ENCODE data around the gene TOR3A.
"Not testable (repeated sequence)": the region's sequence is repeated elsewhere in the genome, so short reads cannot be mapped to it uniquely, and the experiment has no call there.

TOR3A gene

DNA sequence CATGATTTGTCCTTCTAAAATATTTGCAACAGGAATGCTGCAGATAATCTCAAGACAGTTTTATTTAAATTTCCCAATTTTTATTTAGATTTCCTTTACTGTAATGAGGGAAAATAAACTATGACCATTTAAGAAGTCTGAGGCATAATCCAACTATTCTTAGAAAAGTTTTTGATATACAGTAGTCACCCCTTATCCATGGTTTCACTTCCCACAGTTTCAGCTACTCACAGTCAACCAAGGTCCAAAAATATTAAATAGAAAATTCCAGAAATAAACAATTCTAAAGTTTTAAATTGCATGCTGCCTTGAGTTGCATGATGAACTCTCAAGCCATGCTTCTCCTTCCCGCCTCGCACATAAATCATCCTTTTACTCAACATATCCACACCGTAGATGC is 33.3 kb downstream of the TOR3A start:
- no peak for DNase-seq

DNA sequence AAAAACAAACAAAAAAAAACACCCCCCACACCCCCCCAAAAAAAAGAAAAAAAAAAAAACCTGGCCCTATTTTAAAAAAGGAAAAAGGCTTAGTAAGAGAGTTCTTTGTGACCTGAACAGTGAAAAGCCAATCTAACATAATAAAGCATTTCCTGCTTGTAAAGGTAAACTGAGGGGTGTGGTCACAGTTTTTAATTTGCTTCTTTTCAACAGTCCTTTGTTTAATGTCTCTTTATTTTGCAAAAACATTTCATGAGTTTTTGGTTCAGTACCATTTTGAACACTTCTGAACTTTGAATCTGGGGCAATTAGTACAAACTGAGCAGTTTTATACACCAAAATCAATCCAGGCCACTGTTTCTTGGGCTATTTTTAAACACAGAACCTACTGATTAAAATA is 37.6 kb downstream of the TOR3A start:
- no peak for DNase-seq

DNA sequence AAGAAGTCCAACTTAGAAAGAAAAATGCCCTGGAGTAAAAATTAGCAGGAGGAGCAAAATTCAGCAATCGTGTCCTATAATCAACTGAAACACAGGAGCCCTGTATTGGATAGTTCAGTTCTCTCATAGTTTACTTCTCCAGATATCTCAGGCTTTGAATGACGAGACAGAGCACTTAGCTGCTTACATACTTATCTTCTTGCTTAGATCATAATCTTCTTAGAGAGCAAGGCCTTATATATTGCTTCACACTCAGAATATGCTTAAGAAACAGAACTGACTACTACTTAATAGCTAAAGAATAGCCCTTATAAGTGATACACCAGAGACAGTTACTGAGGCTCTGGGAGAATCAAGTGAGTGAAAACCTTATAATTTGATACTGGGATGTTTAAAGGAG is 38.9 kb downstream of the TOR3A start:
- no peak for DNase-seq

DNA sequence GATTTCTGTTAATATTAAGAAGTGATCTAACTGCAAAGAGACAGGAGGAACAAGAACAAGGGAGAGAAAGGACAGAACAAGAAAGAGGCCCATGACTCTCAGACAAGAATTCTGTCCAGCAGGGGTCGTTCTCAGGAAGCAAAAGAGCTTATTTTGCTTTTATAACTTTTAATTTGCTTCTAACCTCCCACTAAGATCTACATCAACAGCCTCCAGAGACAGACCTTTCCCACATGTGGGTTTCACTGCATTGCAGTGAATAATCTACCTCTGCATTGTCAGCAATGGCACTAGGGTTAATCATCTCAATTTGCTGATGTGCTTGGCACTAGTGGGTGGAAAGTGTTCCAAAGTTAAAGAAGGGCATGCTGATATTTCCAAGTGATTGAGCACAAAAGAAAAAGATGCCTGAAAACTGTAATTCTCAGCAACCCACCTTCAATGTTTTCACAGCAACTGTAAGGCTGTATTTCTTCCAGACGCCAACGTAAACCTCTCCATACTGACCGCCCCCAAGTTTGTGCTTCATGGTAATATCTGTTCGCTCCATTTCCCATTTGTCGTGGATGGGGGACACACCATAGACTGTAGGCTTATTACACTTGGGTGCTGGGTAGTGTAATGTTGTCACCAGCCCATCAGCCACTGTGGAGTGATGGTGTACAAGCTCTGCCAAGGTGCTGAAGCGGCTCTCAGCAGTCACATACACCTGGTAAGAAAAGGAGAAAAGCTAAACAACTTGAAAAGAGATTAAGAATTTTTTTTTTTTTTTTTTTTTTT is 39.5 kb downstream of the TOR3A start:
- DNase-seq, result peak; percentile 52

DNA sequence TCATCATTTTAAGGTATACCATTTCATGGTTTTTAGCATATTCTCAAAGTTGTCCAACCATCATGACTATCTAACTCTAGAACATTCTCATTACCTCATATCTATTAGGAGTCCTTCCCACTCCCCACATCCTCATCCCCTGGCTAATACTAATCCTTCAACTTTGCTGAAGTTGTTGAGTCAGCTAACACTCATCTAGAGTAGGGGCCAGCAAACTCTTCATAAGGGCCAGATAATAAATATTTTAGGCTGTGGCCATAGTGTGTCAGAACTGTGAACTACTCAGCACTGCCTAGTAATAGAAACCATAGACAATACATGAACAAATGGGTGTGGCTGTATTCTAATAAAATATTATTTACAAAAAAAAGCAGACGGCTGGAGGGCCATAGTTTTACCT is 43.0 kb downstream of the TOR3A start:
- no peak for DNase-seq

DNA sequence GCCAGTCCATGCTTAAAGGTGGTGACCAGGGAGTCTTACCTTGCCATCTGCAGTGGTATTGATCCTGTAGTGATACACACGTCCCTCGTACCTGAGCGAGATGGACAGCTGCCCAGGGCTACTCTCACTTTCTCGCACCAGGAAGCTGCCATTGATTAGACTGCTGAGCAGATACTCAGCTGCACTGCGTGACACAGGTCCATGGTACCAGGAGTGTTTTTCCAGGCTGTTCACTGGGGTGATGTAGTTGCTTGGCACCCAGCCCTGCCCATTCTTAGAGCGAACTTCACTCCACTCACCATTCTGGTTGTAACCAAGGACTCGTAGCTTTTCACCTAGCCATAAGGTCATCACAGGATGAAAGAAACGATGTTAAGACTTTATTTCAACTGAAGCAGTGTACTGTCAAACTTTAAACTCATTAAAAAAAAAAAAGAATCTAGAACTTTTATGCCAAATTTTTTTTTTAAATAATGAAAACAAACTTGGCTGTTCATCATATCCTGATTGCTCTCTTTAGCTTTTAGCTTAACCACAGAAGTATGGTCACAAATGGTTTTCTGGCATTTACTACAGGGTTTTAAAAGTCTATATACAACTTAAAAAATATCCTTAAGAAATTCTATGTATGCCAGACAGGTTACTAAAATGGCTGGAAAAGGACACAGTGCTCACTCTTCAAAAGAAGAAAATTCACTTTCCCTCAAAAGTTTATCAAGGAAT is 44.6 kb downstream of the TOR3A start:
- no peak for DNase-seq

DNA sequence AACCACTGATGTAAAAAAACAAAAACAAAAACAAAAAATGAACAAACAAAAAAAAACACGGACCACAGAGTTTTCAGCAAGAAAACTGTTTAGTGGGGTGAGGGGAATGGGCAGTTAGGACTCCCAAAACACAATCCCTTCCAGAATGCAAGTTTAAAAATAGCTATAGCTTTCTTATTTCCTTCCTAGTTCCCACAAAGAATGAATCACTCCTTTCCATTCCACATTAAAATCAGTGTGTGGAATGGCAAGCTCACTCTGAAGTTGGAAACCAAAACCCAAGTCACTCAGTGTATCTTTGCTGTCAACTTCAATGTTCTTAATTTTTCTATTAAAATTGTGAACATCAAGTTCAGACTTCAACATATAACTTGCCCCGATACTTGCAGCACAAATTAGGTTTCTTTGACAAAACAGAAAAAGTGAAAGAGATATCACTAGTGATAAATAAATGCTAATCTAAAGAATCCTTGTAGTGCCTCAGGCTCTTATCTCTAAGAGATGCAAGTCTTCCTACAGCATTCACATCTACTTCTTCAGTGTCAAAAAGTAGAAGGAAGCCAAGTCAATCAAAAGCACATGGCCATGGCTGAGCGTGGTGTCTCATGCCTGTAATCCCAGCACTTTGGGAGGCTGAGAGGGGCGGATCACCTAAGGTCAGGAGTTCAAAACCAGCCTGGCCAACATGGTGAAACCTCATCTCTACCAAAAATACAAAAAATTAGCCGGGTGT is 45.5 kb downstream of the TOR3A start:
- DNase-seq, result no peak

DNA sequence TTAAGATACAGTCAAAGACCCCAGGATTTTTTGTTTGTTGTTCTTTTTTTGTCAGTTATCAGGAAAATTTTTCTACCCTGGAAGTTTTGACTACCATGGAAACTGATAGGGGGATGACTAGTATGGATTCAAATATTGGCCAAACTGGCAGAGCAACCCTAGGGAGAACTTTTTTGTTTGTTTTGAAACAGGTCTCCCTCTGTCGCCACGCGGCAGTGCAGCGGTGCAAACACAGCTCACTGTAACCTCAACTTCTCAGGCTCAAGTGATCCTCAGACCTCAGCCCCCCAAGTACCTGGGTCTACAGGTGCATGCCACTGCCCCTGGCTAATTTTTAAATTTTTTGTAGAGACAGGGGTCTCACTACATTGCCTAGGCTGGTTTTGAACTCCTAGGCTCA is 46.6 kb downstream of the TOR3A start:
- DNase-seq, result no peak

DNA sequence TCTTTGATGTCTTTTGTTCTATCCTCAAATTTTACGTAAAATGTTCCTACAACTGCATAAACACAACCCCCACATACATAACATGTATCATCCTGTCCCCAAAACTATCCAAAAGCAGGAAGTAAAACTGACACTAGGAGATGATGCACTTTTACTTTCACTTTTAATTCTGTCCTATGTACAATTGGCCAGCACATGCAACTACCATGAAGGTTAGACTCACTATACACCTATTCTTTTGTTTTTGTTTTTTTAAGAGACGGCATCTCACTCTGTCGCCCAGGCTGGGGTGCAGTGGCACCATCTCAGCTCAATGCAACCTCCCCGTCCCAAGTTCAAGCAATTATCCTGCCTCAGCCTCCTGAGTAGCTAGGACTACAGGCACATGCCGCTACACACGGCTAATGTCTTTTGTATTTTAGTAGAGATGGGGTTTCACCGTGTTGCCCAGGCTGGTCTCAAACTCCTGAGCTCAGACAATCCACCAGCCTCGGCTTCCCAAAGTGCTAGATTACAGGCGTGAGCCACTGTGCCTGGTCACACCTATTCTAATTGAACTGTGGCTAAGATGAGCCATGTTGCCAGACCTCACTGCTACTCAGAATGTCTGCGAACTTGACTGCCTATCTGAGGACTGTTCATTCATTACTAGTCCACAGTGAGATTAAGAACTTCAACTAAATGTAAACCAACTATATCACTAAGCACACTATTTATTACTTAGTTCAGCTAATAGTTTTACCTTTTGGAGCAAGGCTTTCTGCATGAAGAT is 48.0 kb downstream of the TOR3A start:
- peak; percentile 75 for DNase-seq

DNA sequence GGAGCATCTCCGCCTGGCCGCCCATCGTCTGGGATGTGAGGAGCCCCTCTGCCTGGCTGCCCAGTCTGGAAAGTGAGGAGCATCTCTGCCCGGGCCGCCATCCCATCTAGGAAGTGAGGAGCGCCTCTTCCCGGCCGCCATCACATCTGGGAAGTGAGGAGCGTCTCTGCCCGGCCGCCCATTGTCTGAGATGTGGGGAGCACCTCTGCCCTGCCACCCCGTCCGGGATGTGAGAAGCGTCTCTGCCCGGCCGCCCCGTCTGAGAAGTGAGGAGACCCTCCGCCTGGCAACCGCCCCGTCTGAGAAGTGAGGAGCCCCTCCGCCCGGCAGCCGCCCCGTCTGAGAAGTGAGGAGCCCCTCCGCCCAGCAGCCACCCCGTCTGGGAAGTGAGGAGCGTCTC is 53.3 kb downstream of the TOR3A start:
- DNase-seq, result not testable (repeated sequence)

DNA sequence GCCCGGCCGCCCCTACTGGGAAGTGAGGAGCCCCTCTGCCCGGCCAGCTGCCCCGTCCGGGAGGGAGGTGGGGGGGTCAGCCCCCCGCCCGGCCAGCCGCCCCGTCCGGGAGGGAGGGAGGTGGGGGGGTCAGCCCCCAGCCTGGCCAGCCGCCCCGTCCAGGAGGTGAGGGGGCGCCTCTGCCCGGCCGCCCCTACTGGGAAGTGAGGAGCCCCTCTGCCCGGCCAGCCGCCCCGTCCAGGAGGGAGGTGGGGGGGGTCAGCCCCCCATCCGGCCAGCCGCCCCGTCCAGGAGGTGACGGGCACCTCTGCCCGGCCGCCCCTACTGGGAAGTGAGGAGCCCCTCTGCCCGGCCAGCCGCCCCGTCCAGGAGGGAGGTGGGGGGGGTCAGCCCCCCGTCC is 53.8 kb downstream of the TOR3A start:
- not testable (repeated sequence) for DNase-seq

DNA sequence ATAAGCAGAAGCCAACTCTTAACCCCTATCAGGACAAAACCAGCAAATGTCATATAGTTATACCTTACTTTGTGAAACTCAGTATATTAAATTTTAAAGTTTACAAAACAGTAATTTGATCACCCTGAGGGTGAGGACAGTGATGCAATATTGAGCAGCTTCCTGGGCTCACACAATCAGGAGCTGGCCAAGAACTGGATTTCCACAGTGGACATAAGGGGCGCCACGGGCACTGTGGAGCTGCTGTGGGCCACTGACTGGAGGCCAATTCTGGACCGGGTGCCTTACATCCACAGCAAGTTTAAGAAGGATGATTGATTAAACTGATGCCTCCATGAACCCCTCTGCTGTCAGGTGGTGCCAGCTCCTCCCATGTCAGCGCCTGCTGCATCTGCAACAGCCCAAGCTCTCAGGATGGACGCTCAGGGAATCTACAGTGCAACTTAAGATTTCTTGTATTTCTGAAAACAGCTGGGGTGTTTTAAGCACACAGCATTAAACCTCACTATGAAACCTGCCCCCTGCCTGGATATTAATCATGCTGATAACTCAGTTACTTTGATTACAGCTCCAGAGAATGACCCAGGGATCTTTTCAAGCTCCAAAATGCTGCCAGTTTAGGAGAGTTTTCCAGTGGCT is 55.9 kb downstream of the TOR3A start:
- DNase-seq, result no peak

DNA sequence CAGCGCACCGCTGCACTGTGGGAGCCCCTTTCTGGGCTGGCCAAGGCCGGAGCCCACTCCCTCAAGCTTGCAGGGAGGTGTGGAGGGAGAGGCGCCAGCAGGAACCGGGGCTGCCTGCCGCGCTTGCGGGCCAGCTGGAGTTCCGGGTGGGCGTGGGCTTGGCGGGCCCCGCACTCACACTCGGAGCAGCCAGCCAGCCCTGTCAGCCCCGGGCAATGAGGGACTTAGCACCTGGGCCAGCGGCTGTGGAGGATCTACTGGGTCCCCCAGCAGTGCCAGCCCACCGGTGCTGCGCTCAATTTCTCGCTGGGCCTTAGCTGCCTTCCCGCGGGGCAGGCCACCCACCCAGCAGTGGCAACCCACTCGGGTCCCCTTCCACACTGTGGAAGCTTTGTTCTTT is 56.9 kb downstream of the TOR3A start:
- DNase-seq, result not testable (repeated sequence)

DNA sequence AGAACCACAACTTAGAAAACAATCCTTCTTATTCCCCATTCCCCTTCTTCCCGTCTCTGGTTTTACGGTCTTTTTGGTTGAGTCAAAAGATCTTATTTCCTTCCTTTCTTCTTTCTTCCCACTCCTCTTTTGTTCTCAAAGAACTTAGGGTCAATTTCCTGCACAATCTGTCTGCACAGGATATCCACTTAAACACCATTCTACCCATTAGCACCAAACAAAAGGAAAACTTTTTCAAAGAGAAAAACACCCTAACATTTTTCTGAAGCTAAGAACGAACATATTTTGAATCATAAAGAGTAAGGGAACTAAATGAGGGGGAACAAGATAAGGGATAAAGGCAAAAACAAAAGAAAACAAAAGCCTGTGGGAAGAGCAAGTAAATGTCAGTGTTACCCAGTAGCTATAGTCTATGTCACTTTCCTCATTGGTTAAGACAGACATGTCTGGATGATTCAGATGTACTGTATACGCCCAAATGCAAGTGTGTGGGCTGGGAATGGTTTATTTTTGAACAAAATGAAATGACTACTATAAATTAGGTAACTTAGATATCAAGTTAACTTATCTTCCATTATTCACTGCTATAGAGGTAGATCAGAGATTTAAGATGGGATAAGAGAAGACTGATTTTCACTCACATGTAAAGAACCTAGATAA is 59.9 kb downstream of the TOR3A start:
- peak; percentile 12 for DNase-seq

DNA sequence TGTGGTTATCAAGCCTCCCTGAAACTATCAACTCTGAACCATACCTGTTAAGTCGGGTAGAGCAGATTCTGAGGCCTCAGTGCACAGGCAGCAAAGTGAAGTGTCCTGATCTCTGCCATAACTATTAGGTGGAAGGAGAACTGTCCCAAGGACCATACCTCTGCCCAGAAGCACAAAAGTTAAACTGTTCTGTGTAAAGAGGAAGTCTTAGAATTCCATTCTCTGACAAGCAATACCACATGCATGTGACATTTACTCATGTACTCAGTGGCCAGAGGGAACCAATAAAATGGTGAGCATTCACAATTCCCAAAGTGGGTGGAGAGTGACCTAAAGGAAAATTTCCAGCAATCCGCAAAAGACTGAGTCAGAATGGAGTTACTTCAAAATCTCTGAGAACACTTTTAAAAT is 61.0 kb downstream of the TOR3A start:
- peak; percentile 3 for DNase-seq

DNA sequence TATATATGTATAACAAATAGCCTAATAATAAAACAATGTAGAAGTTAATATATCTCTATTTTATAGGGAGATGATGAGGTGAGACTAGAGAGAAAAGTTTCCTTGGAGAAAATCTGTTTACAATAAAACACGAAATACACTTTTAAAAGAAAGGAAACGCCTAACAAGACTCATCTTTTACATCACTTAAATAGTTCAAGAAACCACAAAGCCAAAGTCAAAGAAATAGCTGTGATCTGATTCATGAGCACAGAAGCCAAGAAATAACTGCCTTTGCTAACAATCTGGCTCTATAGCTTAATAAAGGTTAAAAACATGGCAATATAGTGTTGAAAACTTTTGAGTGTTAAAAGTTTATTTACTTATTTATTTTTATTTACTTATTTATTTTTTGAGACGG is 61.5 kb downstream of the TOR3A start:
- DNase-seq, result peak; percentile 25

DNA sequence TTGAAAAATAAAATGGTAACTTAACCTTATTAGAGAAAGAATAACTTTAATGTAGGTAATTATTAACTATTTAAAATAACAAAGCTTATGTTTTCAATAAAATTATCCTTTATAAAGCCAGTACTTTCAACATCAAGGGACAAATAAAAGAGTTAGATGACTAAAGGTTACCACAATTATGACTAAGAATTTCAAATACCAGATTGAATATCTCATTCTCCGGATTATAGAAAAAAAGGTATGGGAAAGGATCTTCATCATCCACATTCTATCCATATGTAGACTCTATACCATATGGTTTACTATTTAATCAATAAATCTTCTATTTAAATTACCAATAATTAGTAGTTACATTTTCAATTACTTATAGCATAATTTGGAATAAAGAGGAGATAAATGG is 62.8 kb downstream of the TOR3A start:
- DNase-seq, result no peak

DNA sequence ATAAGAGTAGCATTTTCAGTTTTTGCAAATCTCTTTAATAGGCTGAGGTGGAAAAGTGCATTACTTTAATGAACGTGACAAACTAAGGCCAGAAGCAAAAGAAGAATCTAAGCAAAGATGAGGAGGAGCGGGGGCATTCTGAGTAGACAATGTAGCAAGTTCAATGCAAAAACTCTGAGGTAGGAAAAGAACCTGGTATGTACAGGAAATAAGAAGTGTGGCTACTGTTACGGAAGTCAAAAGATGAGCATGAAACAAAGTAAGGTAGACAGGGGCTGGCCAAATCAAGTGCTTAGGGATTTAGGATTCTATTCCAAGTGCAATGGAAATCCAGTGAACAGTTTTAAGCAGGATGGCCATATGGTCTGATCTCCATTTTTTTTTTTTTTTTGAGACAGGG is 63.7 kb downstream of the TOR3A start:
- DNase-seq, result no peak

All from CD4-positive, alpha-beta T cell treated with Interleukin-4 for 4 hours (primary cell).